Loucy (cell line): Measurements from ENCODE around the gene CACNB2.

Experiments
- H2AFZ ChIP-seq: fragments of 200-600 bp; sonication (generic); 2 replicates; pipeline ENCODE4 v1.6.0; 2016; ENCODE audit warnings: antibody characterized with exemption, mild to moderate bottlenecking, low read length, moderate library complexity
- H3F3A ChIP-seq: fragments of 200-600 bp; 2 replicates; pipeline ENCODE4 v1.6.0; 2016; ENCODE audit warnings: antibody characterized with exemption, low read depth, mild to moderate bottlenecking
- H3K27me3 ChIP-seq: fragments of 200-600 bp; sonication (generic); 2 replicates; pipeline ENCODE4 v1.6.1; 2014; ENCODE audit warnings: low read length, mild to moderate bottlenecking; ENCODE audit not compliant: insufficient read depth, poor library complexity, severe bottlenecking
- H3K36me3 ChIP-seq: fragments of 200-600 bp; sonication (generic); 2 replicates; pipeline ENCODE4 v1.6.1; 2016; ENCODE audit warnings: low read length; ENCODE audit not compliant: insufficient read depth
- H3K4me1 ChIP-seq: fragments of 200-600 bp; sonication (generic); 2 replicates; pipeline ENCODE4 v1.5.1; 2014; ENCODE audit warnings: low read length, mild to moderate bottlenecking; ENCODE audit not compliant: insufficient read depth, poor library complexity, severe bottlenecking
- H3K4me2 ChIP-seq: fragments of 200-600 bp; sonication (generic); 2 replicates; pipeline ENCODE4 v1.6.0; 2014; ENCODE audit warnings: antibody characterized with exemption, low read length, low read depth, mild to moderate bottlenecking; ENCODE audit not compliant: poor library complexity, severe bottlenecking
- H3K4me3 ChIP-seq: fragments of 200-600 bp; sonication (generic); 2 replicates; pipeline ENCODE4 v1.5.1; 2014; ENCODE audit warnings: low read length, mild to moderate bottlenecking, mixed read lengths; ENCODE audit not compliant: poor library complexity, severe bottlenecking
- H3K79me2 ChIP-seq: fragments of 200-600 bp; sonication (generic); 2 replicates; pipeline ENCODE4 v1.6.1; 2014; ENCODE audit warnings: low read length; ENCODE audit not compliant: insufficient read depth
- H3K9ac ChIP-seq: fragments of 200-600 bp; sonication (generic); 2 replicates; pipeline ENCODE4 v1.6.0; 2014; ENCODE audit warnings: mild to moderate bottlenecking, low read depth, low read length, moderate library complexity; ENCODE audit not compliant: poor library complexity, severe bottlenecking
- H3K9me2 ChIP-seq: fragments of 200-600 bp; sonication (generic); replicated peaks from 2 replicates; pipeline ENCODE4 v1.6.1; 2016; ENCODE audit warnings: low read depth, low read length, mixed read lengths
- H3K9me3 ChIP-seq: fragments of 200-600 bp; sonication (generic); 2 replicates; pipeline ENCODE4 v1.6.1; 2014; ENCODE audit warnings: mild to moderate bottlenecking, antibody characterized with exemption, low read length, low read depth; ENCODE audit not compliant: insufficient read depth
- H4K20me1 ChIP-seq: fragments of 200-600 bp; sonication (generic); 2 replicates; pipeline ENCODE4 v1.6.0; 2014; ENCODE audit warnings: antibody characterized with exemption, low read length, mild to moderate bottlenecking; ENCODE audit not compliant: insufficient read depth, poor library complexity, severe bottlenecking
- EZH2phosphoT487 ChIP-seq: fragments of 200-600 bp; IDR thresholded peaks from 2 replicates; pipeline ENCODE4 v1.6.1; 2018; ENCODE audit warnings: antibody characterized with exemption, mild to moderate bottlenecking, moderate library complexity, borderline replicate concordance
- TF ChIP-seq, protein P1 (sequence below): fragments of 200-600 bp; sonication (generic); conservative IDR thresholded peaks from 2 replicates; pipeline ENCODE4 v1.5.1; 2014; ENCODE audit warnings: mild to moderate bottlenecking, antibody characterized with exemption, low read length

The CACNB2 gene

DNA sequence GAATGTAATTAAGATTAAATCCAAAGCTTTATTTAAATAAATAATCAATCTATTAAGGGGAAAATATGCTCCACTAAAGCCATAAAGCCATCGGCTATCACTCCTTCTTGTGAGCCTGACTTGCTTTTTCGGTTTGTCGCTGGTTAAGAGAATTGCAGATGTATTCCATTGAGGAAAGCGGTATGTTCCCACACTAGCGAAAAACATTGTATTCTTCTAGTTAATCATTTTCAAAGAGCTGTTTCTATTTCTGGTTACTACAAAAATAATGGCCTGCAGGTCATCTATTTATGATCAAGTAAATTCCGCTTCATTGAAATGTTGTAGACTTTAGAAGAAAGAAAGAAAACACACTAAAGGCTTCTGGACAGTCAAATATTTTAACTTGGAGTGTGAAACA lies 173.4 kb downstream of the CACNB2 start:
- H3K9ac ChIP-seq = no peak overlapping the region
- H3K9me3 ChIP-seq = no peaks in the 10 kb centered on the region
- H3K4me2 ChIP-seq = no peak overlapping the region
- H3K4me1 ChIP-seq = no peaks in the 10 kb centered on the region
- H4K20me1 ChIP-seq = no peaks in the 10 kb centered on the region
- no peaks in the 10 kb centered on the region for H3K9me2 ChIP-seq
- TF ChIP-seq, protein P1, sequence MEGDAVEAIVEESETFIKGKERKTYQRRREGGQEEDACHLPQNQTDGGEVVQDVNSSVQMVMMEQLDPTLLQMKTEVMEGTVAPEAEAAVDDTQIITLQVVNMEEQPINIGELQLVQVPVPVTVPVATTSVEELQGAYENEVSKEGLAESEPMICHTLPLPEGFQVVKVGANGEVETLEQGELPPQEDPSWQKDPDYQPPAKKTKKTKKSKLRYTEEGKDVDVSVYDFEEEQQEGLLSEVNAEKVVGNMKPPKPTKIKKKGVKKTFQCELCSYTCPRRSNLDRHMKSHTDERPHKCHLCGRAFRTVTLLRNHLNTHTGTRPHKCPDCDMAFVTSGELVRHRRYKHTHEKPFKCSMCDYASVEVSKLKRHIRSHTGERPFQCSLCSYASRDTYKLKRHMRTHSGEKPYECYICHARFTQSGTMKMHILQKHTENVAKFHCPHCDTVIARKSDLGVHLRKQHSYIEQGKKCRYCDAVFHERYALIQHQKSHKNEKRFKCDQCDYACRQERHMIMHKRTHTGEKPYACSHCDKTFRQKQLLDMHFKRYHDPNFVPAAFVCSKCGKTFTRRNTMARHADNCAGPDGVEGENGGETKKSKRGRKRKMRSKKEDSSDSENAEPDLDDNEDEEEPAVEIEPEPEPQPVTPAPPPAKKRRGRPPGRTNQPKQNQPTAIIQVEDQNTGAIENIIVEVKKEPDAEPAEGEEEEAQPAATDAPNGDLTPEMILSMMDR = no peak
- no peaks in the 10 kb centered on the region for H3K79me2 ChIP-seq
- no peaks in the 10 kb centered on the region for H3F3A ChIP-seq
- no peaks in the 10 kb centered on the region for H3K27me3 ChIP-seq
- no peak overlapping the region for H3K4me3 ChIP-seq
- no peak overlapping the region for H2AFZ ChIP-seq
- H3K36me3 ChIP-seq = no peaks in the 10 kb centered on the region

DNA sequence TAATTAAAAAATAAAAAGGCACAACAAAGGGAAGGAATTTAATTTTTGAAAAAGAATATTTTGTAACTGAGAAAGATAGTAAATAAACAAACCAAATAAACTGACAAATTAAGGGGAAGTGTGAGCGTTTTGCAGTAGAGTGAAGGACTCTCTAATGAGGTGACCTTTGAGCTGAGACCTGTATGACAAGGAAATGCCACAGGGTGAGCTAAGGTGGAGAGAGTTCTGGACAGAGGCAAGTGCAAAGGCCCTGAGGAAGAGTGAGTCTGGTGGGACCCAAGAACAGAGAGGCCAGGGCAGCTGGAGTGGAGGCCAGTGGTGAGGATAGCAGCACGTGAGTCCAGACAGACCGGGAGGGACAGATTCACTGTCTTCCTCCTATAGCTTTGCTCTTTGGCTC lies 179.4 kb downstream of the CACNB2 start:
- Histone ChIP-seq H3K27me3 (no peaks in the 10 kb centered on the region), H3K4me1 (no peaks in the 10 kb centered on the region)
- TF ChIP-seq, protein P1 = no peak
- no peak for TF ChIP-seq EZH2phosphoT487

DNA sequence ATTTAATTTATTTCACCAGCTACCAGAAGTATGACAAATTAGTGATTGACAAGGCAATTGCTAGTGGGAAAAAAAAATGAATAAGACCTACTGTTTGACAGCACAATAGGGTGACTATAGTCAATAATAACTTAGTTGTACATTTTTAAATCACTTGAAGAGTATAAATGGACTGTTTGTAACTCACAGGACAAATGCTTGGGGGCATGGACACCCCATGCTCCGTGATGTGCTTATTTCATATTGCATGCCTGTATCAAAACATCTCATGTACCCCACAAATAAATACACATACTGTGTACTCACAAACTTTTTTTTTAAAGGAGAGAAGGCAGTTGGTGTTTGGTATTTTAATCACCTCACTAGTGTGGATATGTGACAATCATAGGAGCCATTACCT lies 181.1 kb downstream of the CACNB2 start:
- TF ChIP-seq, protein P1 = no peak
- TF ChIP-seq EZH2phosphoT487 = no peak
- H3K4me3 ChIP-seq = no peak overlapping the region
- no peaks in the 10 kb centered on the region for H3K79me2 ChIP-seq
- H3F3A ChIP-seq = no peaks in the 10 kb centered on the region
- H3K27me3 ChIP-seq = no peaks in the 10 kb centered on the region
- no peaks in the 10 kb centered on the region for H3K9me3 ChIP-seq
- H2AFZ ChIP-seq = no peak overlapping the region
- no peaks in the 10 kb centered on the region for H4K20me1 ChIP-seq
- H3K4me2 ChIP-seq = no peak overlapping the region
- no peaks in the 10 kb centered on the region for H3K9me2 ChIP-seq
- no peak overlapping the region for H3K9ac ChIP-seq
- H3K4me1 ChIP-seq = no peaks in the 10 kb centered on the region
- H3K36me3 ChIP-seq = no peaks in the 10 kb centered on the region

More for the DNA sequence above, 179.4 kb downstream of the CACNB2 start:
- no peaks in the 10 kb centered on the region for H3K79me2 ChIP-seq
- H3K36me3 ChIP-seq = no peaks in the 10 kb centered on the region
- no peaks in the 10 kb centered on the region for H3K9me2 ChIP-seq
- no peaks in the 10 kb centered on the region for H3K9me3 ChIP-seq
- no peak overlapping the region for H3K4me3 ChIP-seq
- no peak overlapping the region for H3K4me2 ChIP-seq
- H3F3A ChIP-seq = no peaks in the 10 kb centered on the region
- H2AFZ ChIP-seq = no peak overlapping the region
- no peaks in the 10 kb centered on the region for H4K20me1 ChIP-seq
- no peak overlapping the region for H3K9ac ChIP-seq
